Dedifferentiated amniotic fluid mesenchymal stem cell (primary cell): Measurements from ENCODE around the gene CALCOCO1.

Source experiments
- DNase-seq: peaks from one replicate; pipeline ENCODE4 v3.0.0-alpha.2; 2016; ENCODE audit errors: extremely low spot score

Gene CALCOCO1

DNA sequence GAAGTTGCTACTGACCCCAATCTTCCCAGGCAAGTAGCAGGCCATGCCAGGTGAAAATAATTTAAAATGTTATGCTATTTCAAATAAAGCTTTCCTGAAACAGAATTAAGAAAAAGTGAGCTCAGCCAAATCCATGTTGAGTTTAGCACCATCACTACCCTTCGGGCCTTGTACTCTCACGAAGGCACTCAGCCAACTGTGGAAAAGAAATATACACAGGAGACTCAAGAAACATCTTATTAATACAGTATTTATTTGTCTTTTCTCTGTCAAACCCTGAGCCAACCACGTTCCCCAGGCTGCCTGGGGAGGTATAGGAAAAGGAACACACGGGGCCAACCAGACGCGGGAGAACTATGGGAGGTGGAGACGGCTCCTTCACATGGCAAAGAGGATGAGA, 62.3 kb downstream of the CALCOCO1 start:
- no peak for DNase-seq

DNA sequence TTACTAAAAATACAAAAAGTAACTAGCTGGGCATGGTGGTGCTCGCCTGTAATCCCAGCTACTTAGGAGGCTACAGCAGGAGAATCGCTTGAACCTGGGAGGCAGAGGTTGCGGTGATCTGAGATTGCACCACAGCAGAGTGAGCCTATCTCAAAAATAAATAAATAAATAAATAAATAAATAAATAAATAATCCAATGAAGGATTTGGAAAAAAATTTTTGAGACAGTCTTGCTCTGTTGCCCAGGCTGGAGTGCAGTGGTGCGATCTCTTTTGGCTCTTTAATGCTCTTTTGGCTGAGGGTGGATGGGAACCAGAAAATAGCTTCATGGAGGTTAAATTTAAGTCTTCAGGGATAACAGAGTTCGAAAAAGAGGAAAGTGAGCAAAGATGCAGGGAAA, 63.1 kb downstream of the CALCOCO1 start:
- DNase-seq, result no peak

DNA sequence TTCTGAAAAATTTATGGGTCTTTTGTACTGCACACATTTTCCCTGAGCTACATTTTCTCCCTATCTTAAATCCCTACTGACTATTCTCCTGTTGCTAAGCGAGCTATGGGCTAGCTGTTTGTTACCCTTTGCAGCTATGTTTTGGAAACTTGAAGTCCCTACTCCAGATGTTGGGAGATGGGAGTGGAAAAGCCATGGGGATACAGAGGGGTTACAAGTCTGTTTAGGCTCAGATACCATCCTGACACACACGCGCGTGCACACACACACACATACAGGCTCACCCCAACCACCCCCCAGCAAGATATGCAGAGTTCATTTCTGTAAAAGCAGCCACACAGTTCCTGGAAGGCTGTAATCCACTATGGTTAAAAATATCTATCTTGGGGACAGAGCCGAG, 67.2 kb downstream of the CALCOCO1 start:
- DNase-seq, result no peak

DNA sequence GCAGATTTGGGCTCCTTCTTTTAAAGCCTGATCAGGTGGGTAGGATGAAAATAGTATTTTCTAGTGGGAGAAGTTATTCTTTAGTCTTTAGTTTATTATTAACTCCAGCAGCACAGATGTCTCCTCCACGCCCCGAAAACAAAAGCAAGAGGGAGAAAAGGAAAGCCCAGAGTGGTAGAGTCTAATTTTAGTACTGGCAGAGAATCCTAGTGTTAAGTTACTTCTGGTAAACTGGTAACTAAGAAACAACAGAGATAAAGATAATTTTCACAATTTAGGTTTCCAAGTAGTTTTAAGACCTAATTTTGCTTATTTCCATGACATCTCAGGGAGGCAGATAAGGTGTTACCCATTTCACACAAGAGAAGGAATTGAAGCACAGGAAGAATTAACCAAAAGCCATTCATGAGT, 67.7 kb downstream of the CALCOCO1 start:
- DNase-seq, result peak; percentile 31

DNA sequence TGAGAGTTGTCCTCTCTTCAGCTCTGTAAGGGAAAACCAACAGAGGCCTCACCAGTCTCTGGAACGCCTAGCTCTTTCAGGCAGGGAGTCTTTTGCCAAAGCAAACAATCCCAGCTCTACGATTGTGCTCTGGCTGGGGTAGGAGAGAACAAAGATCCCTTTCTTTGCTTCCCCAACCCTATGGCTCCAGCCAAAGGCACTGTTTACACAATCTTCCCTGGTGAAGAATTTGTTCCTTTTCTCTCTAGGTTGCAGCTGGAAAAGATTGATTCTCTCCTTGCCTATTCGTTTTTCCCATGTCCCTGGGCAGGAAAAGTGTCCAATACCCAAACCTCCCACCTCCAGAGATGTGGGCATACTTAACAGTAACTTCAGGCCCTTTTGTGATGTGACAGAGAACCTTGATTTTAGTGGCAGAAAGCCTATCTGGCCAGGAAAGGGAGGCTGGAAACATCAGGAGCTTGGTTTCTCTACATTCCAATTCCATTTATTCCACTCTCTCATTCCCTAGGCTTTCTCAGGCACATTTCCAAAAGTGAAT, 68.2 kb downstream of the CALCOCO1 start:
- DNase-seq, result peak; percentile 77
